T-helper 17 cell (primary cell): ENCODE measurements around the gene MPPED2. TPM values are rescaled to one million over a fixed set of nuclear protein-coding genes. Genes with fewer than 3 reads are reported as not detected.

Source experiments
- ATAC-seq: fragments of 150-1000 bp; cut with Tn5 transposase; 2 replicates; pipeline ENCODE4 v1.10.0; 2021; ENCODE audit warnings: mild to moderate bottlenecking, moderate library complexity
- DNase-seq, 3 donors: peaks; one replicate each; pipeline versions ENCODE4 v3.0.0 to v3.0.0-alpha.2; 2020 to 2021
- H3K9me3 ChIP-seq: one replicate; pipeline ENCODE4 v1.7.0; 2013; ENCODE audit warnings: low read length, mild to moderate bottlenecking; ENCODE audit not compliant: control insufficient read depth, poor library complexity, severe bottlenecking
- H3K27ac Mint-ChIP-seq: one replicate; pipeline ENCODE4 v1.8.0; 2022; ENCODE audit warnings: mild to moderate bottlenecking, moderate library complexity, mixed read lengths
- H3K27me3 Mint-ChIP-seq: one replicate; pipeline ENCODE4 v1.8.0; 2022; ENCODE audit warnings: mixed read lengths
- H3K36me3 Mint-ChIP-seq: one replicate; pipeline ENCODE4 v1.8.0; 2022; ENCODE audit warnings: low read depth, mixed read lengths
- H3K4me1 Mint-ChIP-seq: one replicate; pipeline ENCODE4 v1.8.0; 2022; ENCODE audit warnings: mild to moderate bottlenecking, mixed read lengths
- H3K4me3 Mint-ChIP-seq: one replicate; pipeline ENCODE4 v1.8.0; 2022; ENCODE audit warnings: mild to moderate bottlenecking, moderate library complexity, mixed read lengths
- total RNA-seq, 4 donors: library from RNA in 2 of 4; stranded (reverse) in 2 of 4; gene quantifications; one replicate each; pipeline ENCODE4 v1.2.3 and lab custom pipeline; 2022 to 2026

Gene MPPED2
- total RNA-seq, 2 donors from 2014 or later = 0.42 TPM; not detected in 1

DNA sequence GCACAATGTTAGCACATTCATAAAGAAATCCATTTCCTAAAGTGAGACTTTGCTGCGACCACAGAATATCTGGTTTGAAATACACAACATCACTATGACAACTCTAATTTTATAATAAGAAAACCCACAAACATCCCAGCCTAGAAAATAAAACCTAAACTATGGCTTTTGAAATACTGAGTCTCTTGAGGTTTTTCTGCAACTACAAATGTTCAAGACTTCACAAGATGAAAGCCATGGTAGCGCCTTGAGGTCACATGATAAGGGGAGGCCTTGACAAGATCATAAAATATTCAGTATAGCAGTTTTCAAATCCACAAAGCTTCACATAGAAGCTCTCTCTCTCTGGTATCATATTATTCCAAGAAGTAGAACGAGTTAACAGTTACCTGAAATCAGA lies 126.8 kb downstream of the MPPED2 start:
- no peak for ATAC-seq
- H3K36me3 Mint-ChIP-seq = no peaks in the 10 kb centered on the region

DNA sequence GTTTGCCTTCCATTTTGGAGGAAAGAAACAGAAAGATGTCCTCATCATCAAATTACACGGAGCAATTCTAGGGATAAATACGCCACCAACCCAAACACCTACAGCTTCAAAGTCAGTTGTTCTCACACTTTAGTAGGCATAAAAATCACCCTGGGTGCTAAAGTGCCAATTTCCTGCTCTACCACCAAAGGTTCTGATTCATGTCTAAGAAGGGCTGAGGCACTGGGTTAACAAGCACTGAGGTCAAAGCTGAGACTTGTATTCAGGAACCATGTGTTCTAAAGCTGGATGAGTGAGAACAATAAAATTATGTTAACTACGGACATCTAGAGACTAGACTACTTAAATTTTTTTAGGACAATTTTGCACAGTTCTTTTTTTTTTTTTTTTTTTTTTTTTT lies 127.6 kb downstream of the MPPED2 start:
- H3K9me3 ChIP-seq = no peaks in the 10 kb centered on the region
- H3K4me1 Mint-ChIP-seq = peaks cover 5% of the 10 kb centered on the region
- no peak overlapping the region for H3K4me3 Mint-ChIP-seq
- H3K36me3 Mint-ChIP-seq = no peaks in the 10 kb centered on the region
- H3K27me3 Mint-ChIP-seq = peaks cover 15% of the 10 kb centered on the region
- H3K27ac Mint-ChIP-seq = no peak overlapping the region
- no peak for DNase-seq
- no peak for ATAC-seq

More for the DNA sequence above, 126.8 kb downstream of the MPPED2 start:
- H3K9me3 ChIP-seq = no peaks in the 10 kb centered on the region
- Mint-ChIP-seq H3K27me3 (peaks cover 11% of the 10 kb centered on the region), H3K4me3 (no peak overlapping the region), H3K27ac (no peak overlapping the region), H3K4me1 (peaks cover 5% of the 10 kb centered on the region)
- no peak for DNase-seq

DNA sequence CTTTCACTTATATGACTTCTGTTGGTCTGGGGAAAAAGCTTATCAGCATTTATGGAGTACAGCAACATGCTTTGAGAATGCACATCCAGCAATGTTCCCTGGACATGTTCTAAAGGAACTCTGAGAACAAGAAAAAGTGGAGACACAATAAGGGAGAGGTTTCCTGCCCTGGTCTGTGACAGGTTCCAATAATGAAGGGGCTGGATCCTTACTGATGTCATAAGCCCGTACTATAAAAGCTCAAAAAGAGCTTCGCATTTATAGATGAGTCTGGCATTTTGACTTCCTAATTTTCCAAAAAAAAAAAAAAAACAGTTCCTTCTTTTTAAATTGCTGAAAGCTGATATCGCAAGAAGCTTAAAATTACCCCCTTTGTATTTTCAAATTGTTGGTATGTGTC lies 129.1 kb downstream of the MPPED2 start:
- Mint-ChIP-seq H3K27ac (no peak overlapping the region), H3K36me3 (no peaks in the 10 kb centered on the region), H3K4me3 (no peak overlapping the region), H3K4me1 (peaks cover 5% of the 10 kb centered on the region), H3K27me3 (peaks cover 21% of the 10 kb centered on the region)
- H3K9me3 ChIP-seq = no peaks in the 10 kb centered on the region
- ATAC-seq = no peak
- no peak for DNase-seq

DNA sequence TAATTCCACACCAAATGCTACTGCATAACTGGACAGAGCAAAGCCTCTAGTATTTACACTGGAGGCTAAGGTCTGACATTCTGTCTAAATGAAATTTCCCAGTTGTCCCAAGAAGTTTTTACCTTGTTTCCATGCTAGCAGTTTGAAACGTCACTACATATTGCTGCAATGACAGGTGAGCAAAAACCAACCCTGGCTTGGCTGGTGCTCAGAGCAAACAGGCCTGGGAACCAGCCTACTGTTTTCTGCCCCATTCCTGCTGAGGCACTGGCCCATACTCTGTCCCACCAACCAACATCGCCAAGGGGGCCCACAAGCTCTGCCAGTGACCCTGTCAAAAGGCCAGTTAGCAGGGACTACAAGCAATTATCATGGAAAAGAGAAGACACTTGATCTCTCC lies 131.1 kb downstream of the MPPED2 start:
- Mint-ChIP-seq H3K36me3 (no peaks in the 10 kb centered on the region), H3K4me1 (no peaks in the 10 kb centered on the region), H3K27ac (no peak overlapping the region), H3K4me3 (no peak overlapping the region), H3K27me3 (peaks cover 28% of the 10 kb centered on the region)
- no peaks in the 10 kb centered on the region for H3K9me3 ChIP-seq
- no peak for DNase-seq
- no peak for ATAC-seq

DNA sequence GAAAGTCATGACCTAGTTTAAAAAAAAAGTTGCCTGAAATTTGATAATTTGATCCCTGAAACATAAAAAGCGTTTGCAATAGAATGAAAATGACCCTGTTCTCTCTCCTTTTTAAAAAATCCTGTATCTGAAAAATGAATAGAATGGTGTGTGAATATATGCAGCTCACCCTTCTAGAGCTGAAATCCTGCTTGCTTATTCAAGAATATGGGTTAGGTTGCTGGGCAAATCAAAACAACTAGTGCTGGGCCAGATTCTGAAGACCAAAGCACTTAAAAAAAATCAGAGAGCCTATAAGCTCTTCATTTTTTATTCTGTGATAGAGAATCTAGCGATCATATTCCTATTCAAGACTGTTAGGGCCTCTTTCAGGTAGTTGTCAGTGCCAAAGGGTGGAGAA lies 131.6 kb downstream of the MPPED2 start:
- ATAC-seq = no peak
- peaks cover 28% of the 10 kb centered on the region for H3K27me3 Mint-ChIP-seq
- DNase-seq = no peak

DNA sequence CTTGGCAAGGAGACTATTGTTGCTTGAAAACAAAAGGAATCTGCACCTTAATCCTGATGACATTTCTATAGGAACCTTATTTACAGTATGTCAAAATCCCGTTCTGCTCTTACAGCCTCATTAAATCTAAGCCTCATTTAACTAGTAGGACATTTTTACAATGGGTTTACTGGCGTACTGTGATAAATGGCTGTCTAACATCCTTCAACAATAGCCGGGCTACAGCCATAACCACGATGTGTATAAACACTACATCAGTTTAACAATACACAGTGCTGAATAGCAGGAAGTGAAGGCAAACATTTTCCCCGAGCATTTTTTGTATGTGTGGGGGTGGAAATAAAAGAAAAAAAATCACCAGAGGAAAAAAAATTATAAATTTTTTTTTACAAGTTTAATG lies 132.0 kb downstream of the MPPED2 start:
- no peak overlapping the region for H3K4me3 Mint-ChIP-seq
- ATAC-seq = no peak
- H3K9me3 ChIP-seq = no peaks in the 10 kb centered on the region
- peaks cover 28% of the 10 kb centered on the region for H3K27me3 Mint-ChIP-seq
- H3K4me1 Mint-ChIP-seq = no peaks in the 10 kb centered on the region
- no peak overlapping the region for H3K27ac Mint-ChIP-seq
- H3K36me3 Mint-ChIP-seq = no peaks in the 10 kb centered on the region
- no peak for DNase-seq

More for the DNA sequence above, 131.6 kb downstream of the MPPED2 start:
- H3K4me1 Mint-ChIP-seq = no peaks in the 10 kb centered on the region
- no peak overlapping the region for H3K4me3 Mint-ChIP-seq
- H3K27ac Mint-ChIP-seq = no peak overlapping the region
- H3K36me3 Mint-ChIP-seq = no peaks in the 10 kb centered on the region
- no peaks in the 10 kb centered on the region for H3K9me3 ChIP-seq

DNA sequence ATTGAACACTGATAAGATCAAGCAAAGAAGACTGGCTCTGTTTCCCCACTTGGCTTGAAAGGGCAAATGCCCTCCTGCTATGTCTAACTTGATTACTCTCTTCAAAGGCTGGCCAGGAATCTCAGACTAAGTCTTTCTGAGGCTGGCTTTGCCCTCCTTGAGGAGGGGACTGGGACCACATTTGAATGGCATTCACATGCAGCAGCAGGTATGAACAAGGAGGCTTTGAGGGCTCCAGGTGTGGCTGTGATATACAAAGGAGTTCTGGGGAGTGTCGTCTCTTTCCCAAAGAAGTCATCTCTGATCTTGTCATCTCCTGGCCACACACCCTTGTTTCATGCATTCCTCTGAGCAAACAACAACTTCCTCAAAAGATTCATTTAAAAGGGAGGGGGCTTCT lies 132.4 kb downstream of the MPPED2 start:
- Mint-ChIP-seq H3K4me3 (no peak overlapping the region), H3K36me3 (no peaks in the 10 kb centered on the region), H3K27ac (no peak overlapping the region), H3K4me1 (no peaks in the 10 kb centered on the region), H3K27me3 (peaks cover 28% of the 10 kb centered on the region)
- DNase-seq (no peak), ATAC-seq (no peak)
- H3K9me3 ChIP-seq = no peaks in the 10 kb centered on the region

DNA sequence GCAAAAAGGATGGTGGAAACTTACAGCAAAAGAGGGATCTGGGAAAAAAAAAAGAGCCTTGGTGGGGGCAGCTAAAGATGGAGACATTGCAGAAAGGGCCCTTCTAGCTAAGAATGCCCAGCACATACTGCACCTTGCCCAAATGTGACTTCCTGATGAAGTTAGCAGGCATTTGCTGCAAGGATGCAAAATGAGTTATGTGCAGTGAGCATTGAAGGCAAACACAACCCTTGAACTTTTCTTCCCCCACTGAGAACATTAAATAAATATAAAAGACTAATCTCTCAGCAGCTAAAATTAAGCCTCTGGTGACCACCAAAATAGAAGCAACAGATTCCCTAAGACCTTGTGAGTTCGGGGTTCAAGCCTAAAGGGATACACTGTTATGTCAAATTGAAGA lies 133.3 kb downstream of the MPPED2 start:
- H3K27me3 Mint-ChIP-seq = peaks cover 28% of the 10 kb centered on the region
- DNase-seq (no peak), ATAC-seq (no peak)
- no peak overlapping the region for H3K27ac Mint-ChIP-seq
- H3K4me1 Mint-ChIP-seq = no peaks in the 10 kb centered on the region
- no peak overlapping the region for H3K4me3 Mint-ChIP-seq
- no peaks in the 10 kb centered on the region for H3K36me3 Mint-ChIP-seq
- H3K9me3 ChIP-seq = no peaks in the 10 kb centered on the region

DNA sequence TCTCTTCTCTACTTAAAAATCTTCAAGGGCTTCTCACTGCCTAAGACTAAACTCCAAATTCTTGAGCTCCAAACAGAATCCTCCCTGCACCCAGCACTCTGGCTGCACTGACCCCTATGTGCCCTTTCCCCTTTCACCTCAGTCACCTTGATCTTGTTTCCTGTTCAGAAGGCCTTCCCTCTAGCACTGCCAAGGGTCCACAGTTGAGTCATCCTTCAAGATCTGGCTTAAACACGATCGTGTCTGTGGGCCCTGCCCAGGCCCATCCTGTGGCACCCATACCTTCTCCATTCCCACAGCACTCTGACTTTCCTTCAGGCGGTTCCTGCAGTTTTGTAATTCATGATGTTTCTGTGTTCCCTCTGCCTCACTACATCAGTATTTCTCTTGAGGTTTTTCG lies 134.0 kb downstream of the MPPED2 start:
- no peak overlapping the region for H3K4me3 Mint-ChIP-seq
- H3K4me1 Mint-ChIP-seq = no peaks in the 10 kb centered on the region
- DNase-seq (no peak), ATAC-seq (no peak)
- no peaks in the 10 kb centered on the region for H3K36me3 Mint-ChIP-seq
- no peaks in the 10 kb centered on the region for H3K9me3 ChIP-seq
- no peak overlapping the region for H3K27ac Mint-ChIP-seq
- peaks cover 34% of the 10 kb centered on the region for H3K27me3 Mint-ChIP-seq

DNA sequence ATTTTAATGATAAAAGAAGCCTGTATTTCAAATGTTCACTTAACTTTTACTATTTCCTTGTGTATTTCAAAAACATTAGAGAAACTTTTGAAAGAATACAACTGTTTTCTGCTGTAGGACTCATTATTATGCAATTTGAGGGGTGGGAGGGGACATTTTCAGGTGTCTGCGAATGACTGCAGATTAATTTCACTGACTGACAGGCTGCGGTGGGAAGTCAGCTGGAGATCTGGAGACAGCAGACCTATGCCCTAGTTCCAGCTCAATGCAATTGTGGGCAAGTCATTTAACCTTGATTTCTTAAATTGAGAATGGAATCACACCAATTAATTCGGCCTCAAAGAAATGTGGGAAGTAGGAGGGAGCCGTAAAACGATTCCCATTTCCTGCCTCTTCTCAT lies 134.5 kb downstream of the MPPED2 start:
- ATAC-seq = no peak
- H3K27me3 Mint-ChIP-seq = peaks cover 37% of the 10 kb centered on the region
- H3K9me3 ChIP-seq = no peaks in the 10 kb centered on the region
- DNase-seq = no peak
- no peaks in the 10 kb centered on the region for H3K36me3 Mint-ChIP-seq
- no peak overlapping the region for H3K27ac Mint-ChIP-seq
- H3K4me1 Mint-ChIP-seq = no peaks in the 10 kb centered on the region
- no peak overlapping the region for H3K4me3 Mint-ChIP-seq

DNA sequence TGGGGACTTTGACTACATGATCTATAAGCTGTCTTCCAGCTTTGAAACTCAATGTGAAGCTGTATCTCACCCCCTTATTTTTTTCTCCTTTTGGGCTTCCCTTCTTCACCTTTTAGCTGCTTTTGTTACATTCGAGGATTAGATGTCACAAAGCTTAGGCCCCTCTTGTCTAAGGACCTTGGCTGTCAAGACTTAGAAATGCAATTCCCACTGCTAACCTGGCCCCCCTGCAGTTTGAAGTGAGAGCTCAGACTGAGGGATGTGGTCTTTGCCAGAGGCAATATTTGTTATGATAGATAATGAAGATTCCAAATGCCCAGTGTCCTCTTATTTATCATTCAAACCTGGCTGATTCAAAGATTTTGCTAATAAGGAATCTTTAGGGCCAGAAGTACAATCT lies 135.0 kb downstream of the MPPED2 start:
- ATAC-seq = no peak
- H3K9me3 ChIP-seq = no peaks in the 10 kb centered on the region
- Mint-ChIP-seq H3K4me3 (no peak overlapping the region), H3K36me3 (no peaks in the 10 kb centered on the region), H3K4me1 (no peaks in the 10 kb centered on the region), H3K27me3 (peaks cover 41% of the 10 kb centered on the region), H3K27ac (no peak overlapping the region)
- DNase-seq = no peak

DNA sequence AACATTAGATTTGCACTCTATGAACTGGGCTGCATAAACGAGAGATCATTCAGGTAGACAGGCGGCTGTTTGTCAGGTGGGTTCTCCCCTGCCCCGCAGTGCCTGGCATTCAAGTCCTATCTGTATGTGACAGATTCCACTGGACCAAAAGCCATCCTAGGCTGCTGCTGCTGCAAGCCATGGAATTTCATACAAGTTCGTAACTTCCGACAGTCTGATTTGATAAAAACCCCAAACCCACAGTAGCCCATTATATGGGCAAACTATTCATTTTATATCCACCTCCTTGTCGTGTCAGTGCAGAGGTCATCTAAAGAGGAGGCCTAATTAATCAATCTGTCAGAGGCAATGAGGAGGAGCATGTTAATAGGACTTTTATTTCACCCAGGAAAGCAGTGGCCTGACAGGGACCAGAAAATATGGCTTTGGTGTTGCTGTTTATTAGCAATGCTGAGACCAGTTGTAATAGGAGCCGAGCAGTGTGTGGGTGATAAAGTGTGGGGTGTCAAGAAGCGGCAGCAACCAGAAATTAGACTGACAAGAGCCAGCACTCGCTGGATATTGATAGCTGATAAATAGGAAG lies 139.0 kb downstream of the MPPED2 start:
- H3K27ac Mint-ChIP-seq = no peak overlapping the region

DNA sequence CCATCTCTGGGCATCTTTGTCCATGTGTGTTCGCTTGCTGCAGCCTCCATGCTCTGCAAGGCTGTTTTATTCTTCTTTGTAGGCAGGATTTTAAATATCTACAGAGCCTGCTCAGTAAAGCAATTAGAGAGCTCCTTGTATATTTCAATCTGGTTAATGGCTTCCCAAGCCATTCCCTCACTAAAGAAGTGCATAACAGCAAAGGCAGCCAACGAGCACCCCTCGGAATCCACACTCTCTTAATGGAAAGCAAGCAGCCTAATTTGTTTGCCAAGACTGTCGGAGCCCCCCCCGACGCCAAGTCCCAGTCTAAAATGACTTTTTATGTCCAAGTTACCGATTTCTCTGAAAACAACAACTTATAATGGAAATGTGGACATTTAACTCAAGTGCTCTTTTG lies 139.6 kb downstream of the MPPED2 start:
- no peaks in the 10 kb centered on the region for H3K36me3 Mint-ChIP-seq
- no peak overlapping the region for H3K4me3 Mint-ChIP-seq
- H3K27me3 Mint-ChIP-seq = peaks cover 28% of the 10 kb centered on the region
- H3K9me3 ChIP-seq = no peaks in the 10 kb centered on the region
- no peaks in the 10 kb centered on the region for H3K4me1 Mint-ChIP-seq
- H3K27ac Mint-ChIP-seq = no peak overlapping the region
- no peak for DNase-seq
- ATAC-seq = no peak

More for the DNA sequence above, 139.0 kb downstream of the MPPED2 start:
- Mint-ChIP-seq H3K36me3 (no peaks in the 10 kb centered on the region), H3K4me1 (no peaks in the 10 kb centered on the region), H3K4me3 (no peak overlapping the region), H3K27me3 (peaks cover 26% of the 10 kb centered on the region)
- DNase-seq (no peak), ATAC-seq (no peak)
- H3K9me3 ChIP-seq = no peaks in the 10 kb centered on the region

DNA sequence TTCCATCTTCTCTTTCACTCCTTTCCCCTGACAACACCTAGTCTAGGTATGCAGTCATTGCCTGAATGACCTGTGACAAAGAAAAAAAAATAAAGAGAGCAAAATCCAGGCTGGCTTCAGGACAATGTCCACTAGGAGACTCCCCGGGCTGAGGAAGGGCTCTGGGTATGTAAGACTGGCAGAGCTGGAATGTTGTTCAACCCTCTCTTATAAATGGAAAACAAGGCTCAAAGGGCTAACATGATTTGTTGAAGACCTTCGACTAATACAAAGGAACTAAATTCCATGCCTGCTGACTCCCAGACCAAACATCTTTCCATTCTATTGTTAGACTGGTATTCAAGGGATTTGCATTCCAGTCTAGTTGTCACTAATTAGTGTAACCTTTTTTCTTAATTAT lies 141.1 kb downstream of the MPPED2 start:
- Mint-ChIP-seq H3K27me3 (peaks cover 26% of the 10 kb centered on the region), H3K4me1 (no peaks in the 10 kb centered on the region), H3K36me3 (no peaks in the 10 kb centered on the region), H3K27ac (no peak overlapping the region), H3K4me3 (no peak overlapping the region)
- no peak for DNase-seq
- no peaks in the 10 kb centered on the region for H3K9me3 ChIP-seq
- no peak for ATAC-seq
